IMR-90 (cell line): ENCODE results near the gene DESI1. TPM values are rescaled to one million over a fixed set of nuclear protein-coding genes. Genes with fewer than 3 reads are reported as not detected.

Experiments used
- ATAC-seq: fragments of 200-7000 bp; cut with Tn5 transposase; 2 replicates; pipeline ENCODE4 v1.9.1; 2020; ENCODE audit warnings: low read depth, mild to moderate bottlenecking, moderate library complexity
- Bru-seq: library from RNA; stranded (reverse); fragments of 400-500 nt; gene quantifications from one replicate; lab custom pipeline; 2021; lab: Mats Ljungman, UMichigan
- BruChase-seq, 2 experiments: library from RNA; stranded (reverse); fragments of 400-500 nt; gene quantifications; one replicate each; lab custom pipeline; 2021; lab: Mats Ljungman, UMichigan
- BruUV-seq: library from RNA; stranded (reverse); fragments of 400-500 nt; replicated peaks from 2 replicates; lab custom pipeline; 2021; lab: Mats Ljungman, UMichigan
- CTCF ChIA-PET: fragments of 300-600 bp; formaldehyde crosslinking; extraction: SDS; loops from one replicate; lab custom pipeline; 2021; ENCODE audit warnings: antibody characterized with exemption; lab: Yijun Ruan, JAX
- POLR2A ChIA-PET: fragments of 300-600 bp; sonication (Branson Sonifier 250); formaldehyde crosslinking; loops from one replicate; lab custom pipeline; 2022; ENCODE audit warnings: antibody characterized with exemption; ENCODE audit not compliant: unreplicated experiment; lab: Charles Lee
- DNase-seq: peaks from one replicate; pipeline ENCODE4 v3.0.0; 2013
- H2AFZ ChIP-seq: replicated peaks from 2 replicates; pipeline ENCODE3; 2013; ENCODE audit warnings: low read length, mild to moderate bottlenecking; ENCODE audit not compliant: poor library complexity
- H2AK5ac ChIP-seq: 2 replicates; pipeline ENCODE4 v1.6.1; 2013; ENCODE audit warnings: low read depth, low read length, inconsistent platforms
- H2AK9ac ChIP-seq: replicated peaks from 2 replicates; pipeline ENCODE3; 2013; ENCODE audit warnings: mild to moderate bottlenecking, low read depth, low read length, moderate library complexity; ENCODE audit not compliant: poor library complexity
- H2BK120ac ChIP-seq: 2 replicates; pipeline ENCODE4 v1.6.1; 2013; ENCODE audit warnings: low read depth, low read length, inconsistent platforms
- H2BK15ac ChIP-seq: 3 replicates; pipeline ENCODE4 v1.6.1; 2013; ENCODE audit warnings: low read depth, low read length, inconsistent platforms
- H2BK20ac ChIP-seq: 2 replicates; pipeline ENCODE4 v1.6.1; 2013; ENCODE audit warnings: low read depth, mild to moderate bottlenecking, inconsistent platforms, low read length, moderate library complexity
- H2BK5ac ChIP-seq: 2 replicates; pipeline ENCODE4 v1.6.1; 2013; ENCODE audit warnings: mild to moderate bottlenecking, low read depth, low read length, inconsistent platforms; ENCODE audit not compliant: poor library complexity, severe bottlenecking
- H3K14ac ChIP-seq: replicated peaks from 2 replicates; pipeline ENCODE4 v1.6.1; 2013; ENCODE audit warnings: low read depth, low read length, inconsistent platforms
- H3K18ac ChIP-seq: 2 replicates; pipeline ENCODE4 v1.6.1; 2013; ENCODE audit warnings: low read depth, low read length, control low read depth
- H3K23ac ChIP-seq: 2 replicates; pipeline ENCODE4 v1.6.1; 2013; ENCODE audit warnings: low read depth, low read length, inconsistent platforms
- H3K27ac ChIP-seq: 2 replicates; pipeline ENCODE4 v1.5.1; 2013; ENCODE audit warnings: mild to moderate bottlenecking, control low read depth, low read length; ENCODE audit not compliant: insufficient read depth
- H3K27me3 ChIP-seq: 2 replicates; pipeline ENCODE4 v1.6.1; 2013; ENCODE audit warnings: low read length; ENCODE audit not compliant: control insufficient read depth, insufficient read depth
- H3K36me3 ChIP-seq: 2 replicates; pipeline ENCODE4 v1.6.1; 2013; ENCODE audit warnings: low read length, mixed read lengths; ENCODE audit not compliant: control insufficient read depth, insufficient read depth
- H3K4ac ChIP-seq: 2 replicates; pipeline ENCODE4 v1.6.1; 2013; ENCODE audit warnings: low read depth, low read length, inconsistent platforms
- H3K4me1 ChIP-seq: 2 replicates; pipeline ENCODE4 v1.6.1; 2013; ENCODE audit warnings: low read length, mixed read lengths; ENCODE audit not compliant: control insufficient read depth, insufficient read depth
- H3K4me2 ChIP-seq: 2 replicates; pipeline ENCODE4 v1.6.1; 2013; ENCODE audit warnings: low read depth, mild to moderate bottlenecking, control low read depth, low read length, moderate library complexity
- H3K4me3 ChIP-seq: 2 replicates; pipeline ENCODE4 v1.5.1; 2013; ENCODE audit warnings: low read depth, mild to moderate bottlenecking, control low read depth, low read length, moderate library complexity; ENCODE audit not compliant: insufficient read depth
- H3K56ac ChIP-seq: 2 replicates; pipeline ENCODE4 v1.6.1; 2013; ENCODE audit warnings: low read length, inconsistent platforms; ENCODE audit not compliant: insufficient read depth; ENCODE audit errors: extremely low read depth
- H3K79me1 ChIP-seq, 2 experiments: 2 replicates each; pipeline ENCODE4 v1.6.1; 2013; ENCODE audit warnings: low read length in 2 of 2, inconsistent platforms in 1 of 2, low read depth in 1 of 2
- H3K9ac ChIP-seq: 2 replicates; pipeline ENCODE4 v1.6.1; 2013; ENCODE audit warnings: low read depth, low read length, control low read depth
- H3K9me1 ChIP-seq: 2 replicates; pipeline ENCODE4 v1.6.1; 2013; ENCODE audit warnings: low read length, inconsistent platforms; ENCODE audit not compliant: insufficient read depth
- H3K9me3 ChIP-seq: 2 replicates; pipeline ENCODE4 v1.6.1; 2013; ENCODE audit warnings: low read length; ENCODE audit not compliant: control insufficient read depth, insufficient read depth
- H4K20me1 ChIP-seq: 2 replicates; pipeline ENCODE4 v1.6.1; 2013; ENCODE audit warnings: low read length, inconsistent platforms; ENCODE audit not compliant: insufficient read depth
- H4K5ac ChIP-seq: 2 replicates; pipeline ENCODE4 v1.6.1; 2013; ENCODE audit warnings: mild to moderate bottlenecking, low read depth, low read length, control low read depth
- H4K8ac ChIP-seq, 2 experiments: 2 replicates each; pipeline ENCODE4 v1.6.1; 2013; ENCODE audit warnings: low read depth in 2 of 2, low read length in 2 of 2, control low read depth in 1 of 2, inconsistent platforms in 1 of 2
- H4K91ac ChIP-seq: 2 replicates; pipeline ENCODE4 v1.6.1; 2013; ENCODE audit warnings: low read depth, low read length, inconsistent platforms; ENCODE audit not compliant: insufficient read depth
- BHLHE40 ChIP-seq: fragments of 150-350 bp; IDR thresholded peaks from 2 replicates; pipeline ENCODE4 v1.6.1; 2016; ENCODE audit warnings: mild to moderate bottlenecking, low read depth, low read length
- CTCF ChIP-seq: conservative IDR thresholded peaks from 2 replicates; pipeline ENCODE4 v1.5.1; 2012; ENCODE audit warnings: mild to moderate bottlenecking, low read depth, low read length, improper control_type of control experiment
- FOS ChIP-seq: fragments of 150-350 bp; IDR thresholded peaks from 2 replicates; pipeline ENCODE4 v1.6.1; 2016; ENCODE audit warnings: low read depth, low read length
- MAZ ChIP-seq: IDR thresholded peaks from 2 replicates; pipeline ENCODE4 v1.6.1; 2012; ENCODE audit warnings: low read depth, mild to moderate bottlenecking, low read length, improper control_type of control experiment, moderate library complexity, borderline replicate concordance
- MXI1 ChIP-seq: IDR thresholded peaks from 2 replicates; pipeline ENCODE4 v1.6.1; 2012; ENCODE audit warnings: low read depth, mild to moderate bottlenecking, low read length, moderate library complexity, borderline replicate concordance
- NFE2L2 ChIP-seq: fragments of 150-350 bp; IDR thresholded peaks from 2 replicates; pipeline ENCODE4 v1.6.1; 2016; ENCODE audit warnings: low read depth, mild to moderate bottlenecking, low read length
- POLR2A ChIP-seq: IDR thresholded peaks from 2 replicates; pipeline ENCODE4 v1.6.1; 2012; ENCODE audit warnings: mild to moderate bottlenecking, low read depth, low read length
- RCOR1 ChIP-seq: IDR thresholded peaks from 2 replicates; pipeline ENCODE4 v1.6.1; 2012; ENCODE audit warnings: mild to moderate bottlenecking, low read length, improper control_type of control experiment; ENCODE audit not compliant: insufficient replicate concordance
- SMC3 ChIP-seq: fragments of 150-350 bp; IDR thresholded peaks from 2 replicates; pipeline ENCODE4 v1.6.1; 2016; ENCODE audit warnings: low read depth, mild to moderate bottlenecking, antibody characterized with exemption, low read length, moderate library complexity
- USF2 ChIP-seq: fragments of 150-350 bp; IDR thresholded peaks from 2 replicates; pipeline ENCODE4 v1.6.1; 2017; ENCODE audit warnings: mild to moderate bottlenecking, antibody characterized with exemption, low read length, low read depth
- WGBS, 2 experiments: methylation state at CpG; one replicate each; pipeline versions ENCODE4 v1.1.5 to v1.1.7; 2013; ENCODE audit warnings: missing lambda C conversion rate in 2 of 2; ENCODE audit not compliant: insufficient read length in 1 of 2; ENCODE audit errors: extremely low coverage in 2 of 2; 5-methylcytosine and 5-hydroxymethylcytosine counted together
- dilution Hi-C: fragments of 300-500 bp; cut with HindIII; formaldehyde crosslinking; loops from one replicate; pipeline ENCODE4 v1.14.3; 2018; ENCODE audit warnings: low sequenced_read_pairs; ENCODE audit not compliant: unreplicated experiment
- in situ Hi-C: fragments of 300-500 bp; cut with MboI; formaldehyde crosslinking; loops from 3 replicates; pipeline ENCODE4 v1.14.3; 2019; ENCODE audit warnings: low sequenced_read_pairs, inconsistent platforms, mixed read lengths
- intact Hi-C: fragments of 100-400 bp; cut with micrococcal nuclease; formaldehyde crosslinking; loops from 2 replicates; pipeline ENCODE4 v1.10.0; 2022
- long read RNA-seq: library from polyadenylated mRNA; unstranded; transcript quantifications from one replicate; pipeline ENCODE4 v2.0.0, GENCODE V29; 2021; ENCODE audit not compliant: unreplicated experiment
- polyA plus RNA-seq, 3 experiments: library from polyadenylated mRNA; depleted of rRNA; stranded (reverse); fragments of >200 nt; gene quantifications; 2 replicates each; pipeline ENCODE4 v1.2.3, GENCODE V29; 2012; ENCODE audit warnings: low replicate concordance in 1 of 3
- total RNA-seq: library from RNA; depleted of rRNA; stranded (reverse); fragments of >200 nt; gene quantifications from 2 replicates; pipeline ENCODE4 v1.2.3, GENCODE V29; 2012; rRNA removed

Gene DESI1
- total RNA-seq = 14.4 and 14.5 TPM in 2 replicates
- polyA plus RNA-seq (2012; rRNA removed) = 23.6 and 24.9 TPM in 2 replicates
- 10.3 and 13.7 TPM in 2 replicates for polyA plus RNA-seq (2012; cell fraction: cytosol; rRNA removed)
- 31.5 and 46.9 TPM in 2 replicates for polyA plus RNA-seq (2012; cell fraction: nucleus; rRNA removed; ENCODE audit: low replicate concordance)
- Bru-seq, nascent RNA = percentile 72 among the genes with signal in this experiment
- percentile 91 among the genes with signal in this experiment for BruChase-seq, experiment 1, labeled RNA remaining after a 6-hour chase
- percentile 86 among the genes with signal in this experiment for BruChase-seq, experiment 2, labeled RNA remaining after a 2-hour chase
- long read RNA-seq, transcript DESI1-201 (6 exons, 3,833 nt) = major isoform, 18 of 32 reads
- long read RNA-seq, partial matches to known transcripts = 1 of 32 reads
- long read RNA-seq, other reads (novel, unspliced or antisense) = 13 of 32 reads

DNA sequence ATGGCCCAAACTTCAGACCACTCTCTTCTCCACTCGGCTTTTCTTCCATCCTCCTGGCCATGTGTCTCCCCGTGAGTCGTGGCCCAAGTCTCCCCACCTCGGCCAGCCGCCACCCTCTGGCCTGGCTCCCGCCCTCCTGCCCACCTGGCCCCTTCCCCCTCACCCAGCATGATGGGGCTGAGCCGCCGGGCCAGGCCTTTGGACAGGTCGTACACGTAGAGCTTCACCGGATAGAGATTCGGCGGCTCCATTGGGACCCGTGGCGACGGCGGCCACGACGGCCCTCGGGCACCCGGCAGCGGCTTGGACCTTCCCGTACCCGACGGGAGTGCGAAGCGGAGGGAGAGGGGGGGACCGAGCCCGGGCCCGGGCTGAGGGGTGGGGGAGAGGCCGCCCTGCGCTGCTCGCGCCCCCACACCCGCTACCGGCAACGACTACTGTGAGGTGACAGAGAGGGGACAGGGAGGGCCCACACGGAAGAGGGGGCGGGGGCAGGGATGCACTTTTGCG, at the start of gene DESI1:
Gene DESI1, minus strand, starts transcription at position 455 of the 510 bp plus-strand sequence. Its CDS starts 204 bp downstream, at position 251.
- ChIA-PET CTCF (no interaction called here), POLR2A (no interaction called here)
- H3K4ac ChIP-seq = peak within 1 kb of the TSS; percentile 94

More for the DNA sequence above, at the start of gene DESI1:
- peak; percentile 16 for ATAC-seq
- H3K4me1 ChIP-seq = peaks cover 2% of the 10 kb centered on the region; the same call in 1 of the 2 replicates
- H3K79me1 ChIP-seq = peaks cover 17 to 58% of the 10 kb centered on the region in 2 experiments
- H3K4me2 ChIP-seq = peak within 1 kb of the TSS; percentile 91
- H3K23ac ChIP-seq = peak within 1 kb of the TSS; percentile 99
- H3K9ac ChIP-seq = peak within 1 kb of the TSS; percentile 93
- H3K56ac ChIP-seq = peak within 1 kb of the TSS; percentile 79
- peak within 1 kb of the TSS; percentile 70 for H3K18ac ChIP-seq
- H3K27me3 ChIP-seq = no peaks in the 10 kb centered on the region
- peak within 1 kb of the TSS; percentile 86 for H4K5ac ChIP-seq
- H3K27ac ChIP-seq = peak within 1 kb of the TSS; percentile 94
- peak within 1 kb of the TSS; percentile 88 for H4K91ac ChIP-seq
- no TSS peak for BruUV-seq
- H4K20me1 ChIP-seq = peaks cover 17% of the 10 kb centered on the region
- H3K9me3 ChIP-seq = no peaks in the 10 kb centered on the region
- H3K36me3 ChIP-seq = peaks cover 15% of the 10 kb centered on the region
- H2AK9ac ChIP-seq = peak within 1 kb of the TSS; percentile 99
- dilution Hi-C loops = no loop called here
- peak within 1 kb of the TSS; percentile 73 to 98 for H4K8ac ChIP-seq
- no peak within 1 kb of the TSS for H2BK15ac ChIP-seq
- H2BK20ac ChIP-seq = no peak within 1 kb of the TSS
- H3K9me1 ChIP-seq = 0 out of 2 replicates have a peak, but pooled peaks cover 2% of the 10 kb centered on the region
- peak within 1 kb of the TSS; percentile 84 for H3K4me3 ChIP-seq
- TF ChIP-seq MAZ = peak; percentile 67; the same call in 1 of the 2 replicates
- TF ChIP-seq SMC3 = no peak
- no peak for TF ChIP-seq BHLHE40
- TF ChIP-seq NFE2L2 = no peak
- TF ChIP-seq CTCF = 0 out of 2 replicates have a peak, but pooled peaks have one; percentile 6
- TF ChIP-seq FOS = no peak
- peak; percentile 27; the same call in 1 of the 2 replicates for TF ChIP-seq MXI1
- peak; percentile 66 for TF ChIP-seq POLR2A
- no peak for TF ChIP-seq USF2
- TF ChIP-seq RCOR1 = no peak
- DNase-seq = no peak
- peak within 1 kb of the TSS; percentile 72; the same call in 1 of the 2 replicates for H2BK120ac ChIP-seq
- intact Hi-C loops = loop anchor here (2.0 kb wide), 1 partner anchor 76 kb away; the partner anchor contains the start of gene POLR3H
- H2AFZ ChIP-seq = peak within 1 kb of the TSS; percentile 98
- H2AK5ac ChIP-seq = peak within 1 kb of the TSS; percentile 98
- 0% methylated on average over 31 of the region's 40 CpGs; no CpG with 5 or more reads in 1 of the 2 experiments for WGBS, 2 experiments
- H3K14ac ChIP-seq = peak within 1 kb of the TSS; percentile 96
- in situ Hi-C loops = no loop called here
- peak within 1 kb of the TSS; percentile 93 for H2BK5ac ChIP-seq
